GM12874 (cell line): Measurements from ENCODE around the gene PTPRG.

Experiments
- CTCF ChIP-seq: IDR thresholded peaks from 2 replicates; pipeline ENCODE4 v1.5.1; 2011; ENCODE audit warnings: low read depth, mild to moderate bottlenecking, control low read depth, low read length, moderate library complexity; ENCODE audit not compliant: insufficient read depth

Gene PTPRG

GRCh38 chr3:61865466-61866152, 304.2 kb downstream of the PTPRG start:
- no peak for TF ChIP-seq CTCF

- TF ChIP-seq CTCF, result no peak
Observed at GRCh38 chr3:61866153-61866542, 304.8 kb downstream of the PTPRG start.

GRCh38 chr3:61866961-61867461, 305.6 kb downstream of the PTPRG start:
- no peak for TF ChIP-seq CTCF

- no peak for TF ChIP-seq CTCF
Observed at GRCh38 chr3:61868499-61868898, 307.1 kb downstream of the PTPRG start.

GRCh38 chr3:61869371-61869770, 308.0 kb downstream of the PTPRG start:
- TF ChIP-seq CTCF, result no peak

- no peak for TF ChIP-seq CTCF
Observed at GRCh38 chr3:61871644-61872043, 310.3 kb downstream of the PTPRG start.

- no peak for TF ChIP-seq CTCF
Observed at GRCh38 chr3:61872077-61872706, 310.8 kb downstream of the PTPRG start.
